Body of pancreas (tissue), 4 donors: ENCODE measurements around the gene GNG4.

Experiments used
- CTCF ChIP-seq, 7 experiments: fragments of 450-650 bp in 4 of 7; fragments of 200-600 bp in 3 of 7; sonication (generic) in 3 of 7; IDR thresholded peaks; one replicate each; pipeline ENCODE4 v1.5.1; 2016 to 2019; ENCODE audit warnings: antibody characterized with exemption in 7 of 7
- POLR2A ChIP-seq, 3 donors: fragments of 450-650 bp; IDR thresholded peaks; one replicate each; pipeline ENCODE4 v1.6.1; 2016; ENCODE audit warnings: antibody characterized with exemption in 3 of 3, mild to moderate bottlenecking in 2 of 3

GRCh38 chr1:235607284-235607683 is 42.3 kb downstream of the GNG4 start:
- TF ChIP-seq CTCF (IDR thresholded peaks at IDR 0.05) = no peak
- no peak for TF ChIP-seq POLR2A (IDR thresholded peaks at IDR 0.05)
